Upper lobe of left lung (tissue), 4 donors: ENCODE results near the gene FOXP4.

Experiments
- EP300 ChIP-seq, 4 donors: sonication (generic); formaldehyde crosslinking; IDR thresholded peaks; one replicate each; pipeline ENCODE4 v1.5.1; 2017; ENCODE audit warnings: antibody characterized with exemption in 4 of 4, control low read depth in 2 of 4
- TF ChIP-seq, protein P1 (sequence below), 6 experiments: fragments of 450-650 bp in 4 of 6; fragments of 200-600 bp in 2 of 6; sonication (generic) in 2 of 6; IDR thresholded peaks; one replicate each; pipeline ENCODE4 v1.5.1; 2016 to 2019; ENCODE audit warnings: antibody characterized with exemption in 6 of 6

GRCh38 chr6:41598670-41599014, 52.5 kb downstream of the FOXP4 start:
- TF ChIP-seq, protein P1, sequence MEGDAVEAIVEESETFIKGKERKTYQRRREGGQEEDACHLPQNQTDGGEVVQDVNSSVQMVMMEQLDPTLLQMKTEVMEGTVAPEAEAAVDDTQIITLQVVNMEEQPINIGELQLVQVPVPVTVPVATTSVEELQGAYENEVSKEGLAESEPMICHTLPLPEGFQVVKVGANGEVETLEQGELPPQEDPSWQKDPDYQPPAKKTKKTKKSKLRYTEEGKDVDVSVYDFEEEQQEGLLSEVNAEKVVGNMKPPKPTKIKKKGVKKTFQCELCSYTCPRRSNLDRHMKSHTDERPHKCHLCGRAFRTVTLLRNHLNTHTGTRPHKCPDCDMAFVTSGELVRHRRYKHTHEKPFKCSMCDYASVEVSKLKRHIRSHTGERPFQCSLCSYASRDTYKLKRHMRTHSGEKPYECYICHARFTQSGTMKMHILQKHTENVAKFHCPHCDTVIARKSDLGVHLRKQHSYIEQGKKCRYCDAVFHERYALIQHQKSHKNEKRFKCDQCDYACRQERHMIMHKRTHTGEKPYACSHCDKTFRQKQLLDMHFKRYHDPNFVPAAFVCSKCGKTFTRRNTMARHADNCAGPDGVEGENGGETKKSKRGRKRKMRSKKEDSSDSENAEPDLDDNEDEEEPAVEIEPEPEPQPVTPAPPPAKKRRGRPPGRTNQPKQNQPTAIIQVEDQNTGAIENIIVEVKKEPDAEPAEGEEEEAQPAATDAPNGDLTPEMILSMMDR (IDR thresholded peaks at IDR 0.05) = no peak
- TF ChIP-seq EP300 (IDR thresholded peaks at IDR 0.05) = no peak
